CD4-positive, alpha-beta T cell treated with Interleukin-2 at 100 ng/mL for 4 hours (primary cell): ENCODE results near the gene EPC1.
"Not testable (repeated sequence)": the region's sequence is repeated elsewhere in the genome, so short reads cannot be mapped to it uniquely, and the experiment has no call there.

ENCODE experiments used
- DNase-seq: peaks from one replicate; pipeline ENCODE4 v3.0.0-alpha.2; 2020; ENCODE audit warnings: low spot score

EPC1 gene

GRCh38 chr10:32371101-32371500 is 24.1 kb upstream of the EPC1 start:
- no peak for DNase-seq

DNA sequence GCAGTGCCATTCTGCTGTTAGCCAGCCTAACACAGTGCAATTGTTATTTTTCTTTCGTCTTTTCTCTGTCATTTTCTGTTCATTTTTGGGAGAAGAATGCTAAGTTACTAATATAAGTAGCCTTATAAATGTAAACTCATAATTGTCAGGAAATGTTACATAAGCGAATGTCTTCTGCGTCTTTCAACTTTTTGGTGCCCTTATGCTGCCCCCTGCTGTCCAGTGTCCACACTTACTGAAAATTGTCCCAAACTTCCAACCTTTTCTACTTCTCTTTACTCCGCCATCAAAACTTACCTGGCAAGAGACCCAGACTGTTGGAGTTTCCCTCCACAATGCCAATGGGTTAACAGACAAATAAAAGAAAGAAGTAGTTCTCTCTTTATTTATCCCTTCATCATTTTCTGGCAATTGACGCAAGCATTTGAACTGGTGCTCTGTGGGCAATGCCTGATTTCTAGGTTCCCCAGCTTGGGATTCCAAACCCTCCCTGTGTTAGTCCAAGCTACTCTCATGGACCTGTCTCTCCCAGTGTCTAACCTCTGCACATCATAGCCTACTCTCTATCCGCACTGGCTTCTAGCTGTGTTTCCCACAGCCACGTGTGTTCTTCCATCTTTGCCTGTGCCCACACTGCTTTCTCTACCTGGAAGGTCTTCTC is 21.0 kb upstream of the EPC1 start:
- DNase-seq: peak; percentile 80

GRCh38 chr10:32366588-32366987 is 19.6 kb upstream of the EPC1 start:
- DNase-seq: no peak

- no peak for DNase-seq
Observed at GRCh38 chr10:32366111-32366510, 19.2 kb upstream of the EPC1 start.

DNA sequence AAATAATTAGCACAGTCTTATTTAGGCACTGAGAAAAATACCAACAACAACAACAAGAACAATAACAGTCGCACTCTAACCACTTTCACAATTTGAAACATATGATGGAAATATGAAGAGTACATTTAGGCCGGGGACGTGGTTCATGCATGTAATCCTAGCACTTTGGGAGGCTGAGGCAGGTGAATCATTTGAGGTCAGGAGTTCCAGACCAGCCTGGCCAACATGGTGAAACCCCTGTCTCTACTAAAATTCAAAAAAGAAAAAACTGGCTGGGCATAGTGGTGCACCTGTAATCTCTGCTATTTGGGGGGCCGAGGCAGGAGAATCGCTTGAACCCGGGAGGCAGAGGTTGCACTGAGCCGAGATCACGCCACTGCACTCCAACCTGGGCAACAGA is 18.4 kb upstream of the EPC1 start:
- not testable (repeated sequence) for DNase-seq

DNA sequence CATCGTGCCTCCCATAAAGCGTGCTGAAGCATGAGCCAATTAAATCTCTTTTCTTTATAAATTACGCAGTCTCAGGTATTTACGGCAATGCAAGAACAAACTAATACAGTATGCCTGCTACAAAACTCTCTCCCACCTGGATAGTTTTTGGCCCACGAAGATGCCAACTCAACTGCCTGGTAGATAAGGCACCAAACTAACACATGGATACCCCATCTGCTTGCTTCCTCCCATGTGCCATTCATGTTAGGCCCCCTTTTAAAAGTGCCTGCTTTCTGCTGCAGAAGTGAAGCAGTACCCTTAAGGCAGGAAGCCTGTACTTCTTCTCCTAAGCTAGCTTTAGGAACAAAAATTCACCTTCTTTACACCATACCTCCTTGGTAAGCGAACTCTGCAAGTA is 15.6 kb upstream of the EPC1 start:
- no peak for DNase-seq

GRCh38 chr10:32360884-32361283 is 13.9 kb upstream of the EPC1 start:
- no peak for DNase-seq

DNA sequence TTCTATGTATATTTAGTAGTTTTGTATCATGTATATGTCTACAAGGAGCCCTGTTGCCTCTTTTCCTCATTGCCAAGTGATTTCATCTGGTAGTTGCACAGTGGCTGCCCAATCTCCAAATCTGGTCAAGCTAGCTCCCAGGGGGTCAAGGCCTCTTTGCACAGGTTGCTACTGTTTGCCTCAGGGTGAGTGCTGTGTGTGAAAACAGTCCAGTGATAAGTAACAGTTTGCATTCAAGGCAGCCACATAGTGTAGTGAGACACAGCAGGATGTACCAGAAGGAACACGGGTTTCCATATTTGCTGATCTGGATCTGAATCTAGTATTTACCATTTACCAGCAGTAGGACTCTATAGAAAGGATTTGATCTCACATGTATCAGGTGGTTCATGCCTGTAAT is 13.3 kb upstream of the EPC1 start:
- no peak for DNase-seq

- peak; percentile 43 for DNase-seq
Observed at GRCh38 chr10:32357056-32357735, 10.2 kb upstream of the EPC1 start.

DNA sequence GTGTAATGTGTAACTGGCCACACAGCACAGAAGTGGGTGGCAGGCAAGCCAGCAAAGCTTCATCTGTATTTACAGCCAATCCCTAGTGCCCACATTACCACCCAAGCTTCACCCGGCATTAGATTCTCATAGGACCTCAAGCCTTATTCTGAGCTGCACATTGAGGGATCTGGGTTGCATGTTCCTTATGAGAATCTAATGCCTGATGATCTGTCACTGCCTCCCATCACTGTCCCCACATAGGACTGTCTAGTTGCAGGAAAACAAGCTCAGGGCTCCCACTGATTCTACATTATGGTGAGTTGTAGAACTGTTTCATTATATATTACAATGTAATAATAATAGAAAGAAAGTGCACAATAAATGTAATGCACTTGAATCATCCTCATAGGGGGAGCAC is 7.7 kb upstream of the EPC1 start:
- DNase-seq: not testable (repeated sequence)

DNA sequence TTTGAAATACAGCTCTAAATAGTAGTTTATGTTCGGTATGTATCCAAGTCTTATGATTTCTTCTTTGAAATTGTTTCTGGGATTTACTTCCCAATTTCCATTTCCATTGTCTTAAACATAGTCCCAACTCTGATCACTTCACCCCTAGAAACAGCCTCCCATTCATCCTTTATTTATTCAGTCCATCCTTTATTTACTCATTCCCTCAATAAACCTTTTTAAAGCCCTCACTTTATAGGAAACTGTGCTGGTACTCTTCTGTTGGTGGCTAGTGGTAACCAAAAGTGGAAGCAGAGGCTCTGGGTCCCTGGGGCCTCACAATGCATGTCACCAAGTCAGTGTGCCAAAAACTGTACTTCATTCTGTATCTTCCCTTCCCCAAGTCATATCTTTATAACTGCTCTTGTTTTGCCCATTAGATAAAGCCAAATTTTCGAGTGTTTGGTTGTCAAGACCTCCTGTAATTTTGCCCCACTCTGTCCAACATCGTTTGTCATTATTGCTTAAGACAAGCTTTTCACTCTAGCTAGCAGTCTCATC is 3.9 kb upstream of the EPC1 start:
- no peak for DNase-seq

DNA sequence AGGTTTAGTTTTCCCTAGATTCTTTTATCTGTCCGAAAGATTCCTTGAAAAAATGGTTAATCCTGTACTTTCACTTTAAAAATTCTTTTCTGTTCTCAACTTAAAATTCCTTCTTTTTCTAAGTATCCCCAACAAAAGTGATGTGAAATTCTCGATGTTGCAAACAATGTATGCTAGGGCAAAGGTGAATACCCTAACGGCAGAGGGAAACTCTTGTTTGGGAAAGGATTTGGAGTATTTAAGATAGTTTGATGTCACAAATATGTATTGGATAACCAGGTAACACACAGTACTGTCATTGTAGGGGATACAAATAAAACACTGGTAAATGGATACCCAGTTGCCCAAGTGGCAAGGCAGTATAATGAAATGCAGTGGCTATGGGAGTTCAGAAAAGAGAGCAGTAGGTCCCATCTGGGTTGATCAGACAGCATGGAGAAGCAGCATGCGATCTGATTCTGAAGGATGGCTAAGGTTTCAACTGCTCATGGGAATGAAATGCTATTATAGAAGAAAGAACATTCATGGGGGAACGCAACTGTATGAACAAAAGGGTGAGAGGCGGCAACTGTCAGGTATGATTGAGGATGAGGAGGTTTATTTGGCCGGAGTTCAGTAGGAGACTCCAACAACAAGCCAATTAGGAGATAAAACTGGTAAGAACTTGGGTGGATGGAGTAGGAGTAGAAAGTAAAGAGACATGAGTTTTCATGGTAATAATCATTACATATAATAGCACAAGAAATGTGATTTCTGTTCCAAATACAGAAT is 3.2 kb upstream of the EPC1 start:
- DNase-seq: no peak

DNA sequence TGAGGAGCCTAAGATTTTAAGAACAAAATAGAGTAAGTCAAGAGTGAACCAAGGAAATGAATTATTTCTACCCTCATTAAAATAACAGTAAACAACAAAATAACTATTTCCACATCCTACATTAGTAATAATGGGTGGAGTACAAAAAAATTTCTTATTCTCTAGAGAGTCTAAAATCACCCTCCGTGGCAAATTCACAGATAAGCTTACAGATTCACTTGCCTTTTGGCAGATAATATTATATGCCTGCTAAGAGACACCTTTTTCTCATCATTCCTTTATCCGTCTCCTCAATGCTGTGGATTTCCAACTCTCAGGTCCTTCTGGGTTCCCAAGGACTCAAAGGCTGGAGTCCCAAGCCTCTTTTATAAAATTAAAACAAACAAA is 2.2 kb upstream of the EPC1 start:
- DNase-seq: no peak

DNA sequence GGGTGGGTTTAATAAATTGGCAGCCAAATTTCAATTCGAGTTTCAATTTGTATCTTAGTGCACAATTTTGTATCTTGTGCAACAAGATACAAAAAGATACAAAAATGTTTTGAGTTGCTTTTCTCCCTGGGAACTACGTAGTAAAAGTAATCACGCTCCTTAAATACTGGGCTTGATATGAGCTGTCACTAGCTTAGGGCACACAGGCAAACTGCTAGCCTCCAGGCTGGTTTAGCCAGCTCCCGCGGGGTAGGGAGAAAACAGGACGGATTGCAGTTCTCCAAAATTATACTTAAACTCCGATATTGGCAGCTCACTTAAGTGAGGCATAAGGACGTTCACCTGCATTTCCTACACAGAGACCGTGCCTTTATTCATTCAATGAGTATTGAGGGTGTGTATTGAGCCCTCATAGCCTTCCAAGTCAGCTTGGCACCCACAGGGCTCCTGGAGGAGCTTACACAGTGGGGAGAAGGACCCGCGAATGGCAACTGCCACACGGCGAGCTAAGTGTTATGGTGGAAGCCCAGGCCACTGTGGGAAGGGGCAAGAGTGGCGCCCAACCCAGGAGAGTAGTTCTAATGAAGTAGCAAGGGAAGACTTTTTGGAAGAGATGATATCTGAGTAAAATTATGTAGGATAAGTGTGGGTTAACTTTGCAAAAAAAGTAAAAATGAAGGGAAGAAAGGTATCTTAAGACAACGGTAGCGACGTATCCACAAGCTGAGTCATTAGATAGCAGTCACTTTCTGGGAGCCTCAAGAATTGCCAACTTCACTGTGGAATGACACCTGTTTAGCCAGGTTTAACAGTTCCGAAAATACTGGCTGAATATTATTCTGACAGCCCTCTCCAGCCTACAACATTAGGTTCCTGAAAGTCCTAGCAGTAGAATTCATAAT is 1.6 kb upstream of the EPC1 start:
- DNase-seq: no peak

DNA sequence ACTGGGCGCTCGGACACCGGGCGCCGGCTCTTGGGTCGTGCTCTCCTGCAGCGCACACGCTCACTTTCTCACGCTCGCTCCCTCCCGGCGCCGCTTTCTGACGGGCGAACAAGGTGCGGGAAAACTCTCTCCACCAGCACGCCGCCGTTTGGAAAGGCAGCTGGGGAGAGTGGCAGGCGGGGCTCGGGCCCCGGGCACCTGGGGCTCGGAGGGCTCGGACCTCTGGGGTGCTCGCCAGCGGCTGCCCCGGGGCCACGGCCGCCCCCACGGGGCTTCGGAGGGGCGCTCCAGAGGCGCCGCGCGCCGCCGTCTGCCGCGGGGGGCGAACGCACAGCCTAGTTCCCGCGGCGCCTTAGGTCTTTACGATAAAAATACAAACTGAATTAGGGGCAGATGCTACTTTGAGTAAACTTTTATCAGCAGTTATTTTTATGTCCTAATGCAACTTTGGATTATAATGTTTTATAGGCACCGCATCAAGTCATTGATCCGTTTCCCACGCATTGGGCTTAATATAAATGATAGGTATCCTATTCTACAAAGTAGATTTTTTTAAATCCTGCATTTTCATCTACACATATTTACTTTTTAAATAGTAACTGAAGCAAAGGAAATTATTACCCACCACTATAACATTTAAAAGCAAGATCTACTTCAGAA is 535 bp upstream of the EPC1 start:
- no peak for DNase-seq

DNA sequence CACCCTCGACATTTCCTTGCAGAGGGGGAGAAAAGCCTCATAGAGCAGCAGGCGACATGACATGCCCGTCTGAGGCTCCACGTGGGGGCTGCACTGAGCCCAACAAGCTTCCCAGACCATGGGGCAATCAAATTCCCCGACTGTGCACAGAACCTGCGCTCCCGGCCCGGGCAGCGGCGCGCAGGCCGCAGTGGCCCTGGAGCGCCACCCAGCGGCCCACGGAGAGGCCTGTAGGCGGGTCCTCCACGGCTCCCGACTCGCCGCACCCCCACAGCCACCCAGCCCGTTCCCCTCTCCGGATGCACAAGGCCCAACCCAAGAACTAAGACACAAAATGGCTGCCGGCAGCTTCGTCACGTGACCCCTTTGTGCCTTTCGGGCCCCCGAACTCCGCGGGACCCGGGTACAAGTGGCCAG is 816 bp downstream of the EPC1 start:
- DNase-seq: peak; percentile 95

DNA sequence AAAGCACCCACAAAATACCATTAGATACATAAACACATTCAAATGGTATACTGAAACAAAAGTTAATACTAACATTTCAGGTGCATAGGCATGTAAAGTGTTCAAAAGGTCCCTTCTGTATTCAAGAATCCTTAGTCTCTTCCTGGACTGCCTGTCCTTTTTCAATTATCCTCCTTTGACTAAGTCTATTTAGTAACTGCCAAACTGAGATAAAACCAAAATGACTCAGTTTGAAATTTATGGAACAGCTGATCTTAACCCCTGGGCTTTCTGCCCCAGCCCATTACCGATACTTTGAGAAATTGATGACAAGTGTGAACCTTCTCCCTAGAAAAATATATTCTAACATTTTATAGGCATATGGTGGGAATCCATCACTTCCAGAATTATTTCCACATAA is 5.4 kb downstream of the EPC1 start:
- DNase-seq: no peak

DNA sequence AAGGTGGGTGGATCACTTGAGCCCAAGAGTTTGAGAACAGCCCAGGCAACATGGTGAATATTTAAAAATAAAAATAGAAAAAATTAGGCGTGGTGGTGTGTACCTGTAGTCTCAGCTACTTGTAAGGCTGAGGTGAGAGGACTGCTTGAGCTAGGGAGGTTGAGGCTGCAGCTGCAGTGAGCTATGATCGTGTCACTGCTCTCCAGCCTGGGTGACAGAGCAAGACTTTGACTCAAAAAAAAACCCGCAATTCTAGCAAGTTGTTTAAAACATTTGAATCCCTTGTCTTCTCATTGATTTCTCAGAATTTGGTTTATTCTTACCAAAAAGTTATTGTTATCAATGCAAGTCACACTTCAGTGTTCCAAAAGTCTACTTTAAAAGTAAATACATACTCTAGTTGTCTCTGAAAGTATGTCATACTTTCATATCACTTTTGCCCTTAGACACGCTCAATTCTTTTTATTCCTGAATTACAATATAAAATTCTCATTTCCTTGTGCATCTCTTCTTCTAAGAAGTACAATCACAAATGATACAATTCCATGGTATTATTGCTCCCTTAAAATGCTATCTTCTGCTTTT is 6.3 kb downstream of the EPC1 start:
- peak; percentile 38 for DNase-seq

GRCh38 chr10:32338262-32338661 is 8.7 kb downstream of the EPC1 start:
- no peak for DNase-seq

DNA sequence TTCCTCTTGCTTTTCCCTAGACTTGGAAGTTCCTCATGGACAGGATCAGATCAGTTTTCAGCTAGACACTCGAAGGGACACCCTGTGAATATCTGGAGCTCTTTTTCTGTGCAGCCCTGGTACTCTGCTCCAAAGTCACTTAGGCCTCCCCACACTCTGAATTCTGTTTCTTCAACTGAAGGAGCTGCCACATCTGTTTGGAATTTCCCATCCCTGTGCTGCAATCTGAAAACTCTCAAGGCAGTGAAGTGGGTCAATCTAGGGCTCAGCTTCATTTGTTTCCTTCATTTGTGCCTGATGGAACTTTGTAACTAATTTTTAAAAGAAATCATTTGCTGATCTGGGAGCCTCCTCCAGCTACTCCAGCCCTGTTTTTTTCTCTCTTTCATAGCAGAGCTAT is 9.6 kb downstream of the EPC1 start:
- no peak for DNase-seq

- DNase-seq: no peak
Observed at GRCh38 chr10:32333849-32334248, 13.1 kb downstream of the EPC1 start.
